HG03280 (cell line): ENCODE measurements around the gene PARD6B.
A peak's percentile ranks its signal among the peaks of the same experiment; 100 is the strongest.
"Not testable (repeated sequence)": the region's sequence is repeated elsewhere in the genome, so short reads cannot be mapped to it uniquely, and the experiment has no call there.

ENCODE experiments used
- ATAC-seq: cut with Tn5 transposase; IDR thresholded peaks from one replicate; pipeline ENCODE4 v1.9.1; 2021; ENCODE audit warnings: mild to moderate bottlenecking, moderate library complexity; ENCODE audit not compliant: unreplicated experiment

Gene PARD6B

DNA sequence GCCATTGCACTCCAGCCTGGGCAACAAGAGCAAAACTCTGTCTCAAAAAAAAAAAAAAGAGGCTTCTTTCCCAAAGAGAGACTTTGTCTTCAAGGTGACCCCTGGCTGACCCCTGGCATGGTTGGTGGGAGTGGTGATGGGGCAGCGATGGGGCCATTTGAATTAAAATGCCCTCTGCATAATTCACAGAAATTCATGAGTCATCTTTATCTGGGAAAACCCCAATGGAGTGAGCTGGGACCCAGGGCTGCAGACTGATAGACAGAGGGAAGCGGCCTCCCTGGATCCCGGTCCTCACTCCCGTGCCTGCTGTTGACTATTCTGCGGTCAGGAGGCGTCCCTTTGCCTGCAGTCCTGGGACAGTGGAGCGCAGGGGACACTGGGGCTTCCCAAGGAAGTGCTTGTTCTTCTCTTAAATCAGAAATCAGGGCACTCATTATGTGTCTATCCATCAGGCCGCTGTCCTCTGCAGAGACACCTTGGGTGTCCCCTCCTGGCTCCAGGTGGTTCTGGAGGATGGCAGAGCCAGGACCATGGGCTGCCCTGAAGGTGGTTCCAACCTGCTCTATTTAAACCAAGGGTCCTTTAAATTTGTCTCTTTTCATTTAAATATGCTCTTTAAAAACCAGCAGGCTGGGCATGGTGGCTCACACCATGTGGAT, 40.2 kb downstream of the PARD6B start:
- not testable (repeated sequence) for ATAC-seq

- no peak for ATAC-seq
These were observed 41.2 kb downstream of the PARD6B start for GRCh38 chr20:50772420-50773185.

GRCh38 chr20:50774515-50774914, 43.1 kb downstream of the PARD6B start:
- ATAC-seq, result no peak

GRCh38 chr20:50776122-50776817, 44.9 kb downstream of the PARD6B start:
- ATAC-seq, result no peak

DNA sequence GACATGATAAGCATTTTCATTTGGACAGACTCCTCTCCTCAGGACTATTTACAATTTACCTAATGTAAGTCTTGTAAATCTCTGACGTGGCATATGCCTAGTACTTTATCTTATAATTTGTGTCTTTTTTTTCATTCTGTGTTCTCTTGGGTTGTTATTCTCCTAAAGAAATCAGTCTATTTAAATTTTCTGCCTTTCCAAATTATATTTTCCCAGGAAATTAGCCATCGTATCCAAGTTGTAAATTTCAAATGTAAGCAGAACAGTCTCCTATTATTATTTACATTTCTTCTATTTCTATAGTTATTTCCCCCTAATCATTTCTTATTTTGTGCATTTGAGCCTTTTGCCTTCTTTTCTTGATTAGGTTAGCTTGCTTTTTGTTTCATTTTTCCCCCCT, 46.0 kb downstream of the PARD6B start:
- ATAC-seq, result no peak

DNA sequence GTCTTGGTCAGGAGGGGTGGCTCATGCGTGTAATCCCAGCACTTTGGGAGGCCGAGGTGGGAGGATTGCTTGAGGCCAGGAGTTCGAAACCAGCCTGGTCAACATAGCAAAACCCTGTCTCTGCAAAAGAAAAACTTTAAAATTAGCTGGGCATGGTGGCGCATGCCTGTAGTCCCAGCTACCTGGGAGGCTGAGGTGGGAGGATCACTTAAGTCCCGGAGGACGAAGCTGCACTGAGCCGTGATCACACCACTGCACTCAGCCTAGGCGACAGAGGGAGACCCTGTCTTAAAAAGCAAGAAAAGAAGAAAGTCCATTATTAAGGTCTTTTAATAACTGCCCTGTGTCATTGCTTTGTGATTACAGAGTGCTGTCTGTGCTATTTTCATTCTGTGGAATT, 47.6 kb downstream of the PARD6B start:
- not testable (repeated sequence) for ATAC-seq

DNA sequence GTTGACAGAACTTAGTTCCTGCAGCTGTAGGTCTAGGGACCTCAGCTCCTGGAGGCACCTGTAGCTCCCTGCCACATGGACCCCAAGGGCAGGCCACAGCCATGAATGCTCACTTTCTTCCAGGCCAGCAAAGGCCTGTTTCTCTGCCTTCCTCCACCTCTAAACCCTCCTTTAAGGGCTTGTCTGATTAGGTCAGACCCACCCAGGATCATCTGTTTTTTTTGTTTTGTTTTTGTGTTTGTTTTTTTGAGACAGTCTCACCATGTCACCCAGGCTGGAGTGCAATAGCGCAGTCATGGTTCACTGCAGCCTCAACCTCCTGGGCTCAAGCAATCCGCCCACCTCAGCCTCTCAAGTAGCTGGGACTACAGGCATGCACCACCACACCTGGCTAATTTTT, 52.0 kb downstream of the PARD6B start:
- ATAC-seq, result no peak

GRCh38 chr20:50783903-50784302, 52.5 kb downstream of the PARD6B start:
- no peak for ATAC-seq

DNA sequence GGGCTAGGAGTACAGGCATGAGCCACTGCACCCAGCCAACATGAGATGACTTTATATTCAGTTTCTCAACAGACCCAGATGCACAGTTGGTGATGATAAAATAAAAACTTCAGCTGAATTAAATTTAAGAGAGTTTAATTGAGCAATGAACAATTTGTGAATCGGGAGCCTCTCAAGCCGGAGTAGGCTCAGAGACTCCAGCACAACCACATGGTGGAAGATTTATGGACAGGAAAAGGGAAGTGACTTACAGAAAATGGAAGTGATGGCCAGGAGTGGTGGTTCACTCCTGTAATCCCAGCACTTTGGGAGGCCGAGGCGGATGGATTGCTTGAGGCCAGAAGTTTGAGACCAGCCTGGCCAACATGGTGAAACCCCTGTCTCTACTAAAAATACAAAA, 53.1 kb downstream of the PARD6B start:
- no peak for ATAC-seq

DNA sequence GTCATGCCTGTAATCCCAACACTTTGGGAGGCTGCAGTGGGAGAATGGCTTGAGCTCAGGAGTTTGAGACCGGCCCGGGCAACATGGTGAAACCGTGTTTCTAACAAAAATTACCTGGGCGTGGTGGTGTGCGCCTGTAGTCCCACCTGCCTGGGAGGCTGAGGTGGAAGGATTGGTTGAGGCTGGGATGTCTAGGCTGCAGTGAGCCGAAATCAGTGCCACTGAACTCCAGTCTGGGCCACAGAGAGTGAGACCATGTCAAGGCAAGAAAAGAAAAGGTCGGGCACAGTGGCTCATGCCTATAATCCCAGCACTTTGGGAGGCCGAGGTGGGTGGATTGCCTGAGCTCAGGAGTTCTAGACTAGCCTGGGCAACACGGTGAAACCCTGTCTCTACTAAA, 55.3 kb downstream of the PARD6B start:
- no peak for ATAC-seq

DNA sequence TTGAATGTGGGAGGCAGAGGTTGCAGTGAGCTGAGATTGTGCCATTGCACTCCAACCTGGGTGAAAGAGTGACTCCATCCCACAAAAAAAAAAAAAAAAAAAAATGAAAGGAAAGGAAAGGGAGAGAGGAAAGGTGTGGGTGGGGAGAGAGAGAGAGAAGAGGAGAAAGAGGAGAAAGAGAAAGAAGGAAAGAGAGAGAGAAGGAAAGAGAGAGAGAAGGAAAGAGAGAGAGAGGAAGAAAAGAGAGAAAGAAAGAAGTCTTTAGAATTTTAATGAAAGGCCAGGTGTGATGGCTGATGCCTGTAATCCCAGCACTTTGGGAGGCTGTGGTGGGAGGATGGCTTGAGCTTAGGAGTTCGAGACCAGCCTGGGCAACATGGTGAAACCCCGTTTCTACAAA, 55.8 kb downstream of the PARD6B start:
- ATAC-seq, result no peak

- no peak for ATAC-seq
These were observed 56.9 kb downstream of the PARD6B start for GRCh38 chr20:50788045-50788991.

DNA sequence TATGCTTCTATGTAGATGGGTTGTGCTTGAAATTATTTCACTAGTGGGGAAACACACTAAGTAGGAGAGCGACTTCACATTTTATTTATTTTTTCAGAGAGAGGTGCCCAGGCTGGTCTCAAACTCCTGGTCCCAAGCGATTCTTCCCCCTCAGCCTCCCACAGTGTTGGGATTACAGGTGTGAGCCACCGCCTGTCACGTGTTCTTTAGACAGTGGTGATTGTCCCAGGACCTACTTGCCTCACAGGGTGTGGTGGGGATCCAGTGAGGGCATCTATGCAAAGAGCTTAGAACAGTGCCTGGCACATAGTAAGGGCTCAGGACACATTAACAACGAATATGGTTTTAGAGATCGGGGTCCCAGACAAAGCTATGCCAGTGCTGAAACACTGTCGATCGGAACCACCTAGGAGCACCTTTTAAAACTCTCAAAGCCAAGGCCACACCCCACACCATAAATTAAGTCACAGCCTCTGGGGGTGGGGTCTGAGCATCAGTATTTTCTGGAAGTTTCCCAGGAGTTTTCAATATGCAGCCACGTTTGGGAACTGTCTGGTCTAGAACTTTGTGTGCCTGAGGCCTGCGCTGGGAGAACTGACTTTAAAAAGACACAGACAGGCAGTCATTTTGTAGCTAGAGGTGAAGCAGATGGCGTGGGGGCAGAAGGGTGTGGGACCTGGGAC, 58.7 kb downstream of the PARD6B start:
- ATAC-seq, result no peak

DNA sequence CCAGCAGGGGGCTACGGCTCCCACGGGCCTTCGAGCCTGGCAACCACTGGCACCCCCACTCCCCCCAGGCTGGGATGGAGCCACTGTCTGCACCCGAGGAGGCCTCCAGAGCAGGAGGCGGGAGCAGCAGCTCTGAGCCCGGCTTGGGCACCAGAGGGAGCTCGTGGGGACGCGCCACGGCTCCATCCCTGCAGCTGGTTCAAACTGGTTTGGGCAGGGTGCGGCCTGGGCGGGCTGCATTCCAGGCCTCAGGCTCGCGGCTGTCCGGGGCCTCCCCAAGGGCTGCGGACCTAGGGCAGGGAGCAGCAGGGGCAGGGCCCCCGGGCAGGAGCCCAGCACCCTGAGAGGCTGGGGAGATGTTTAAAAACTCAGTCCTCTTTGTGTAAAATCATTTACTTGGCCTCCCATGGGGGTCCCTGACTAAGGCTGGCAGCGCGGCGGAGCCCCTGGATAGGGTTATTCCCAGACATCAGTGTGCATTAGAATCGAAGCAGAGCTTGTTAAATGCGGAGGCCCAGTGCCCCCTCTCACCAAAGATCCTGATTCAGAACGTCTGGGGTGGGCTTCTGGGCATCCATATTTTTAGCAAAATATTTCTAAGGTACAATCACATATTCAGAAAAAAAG, 59.4 kb downstream of the PARD6B start:
- ATAC-seq, result peak; percentile 54

DNA sequence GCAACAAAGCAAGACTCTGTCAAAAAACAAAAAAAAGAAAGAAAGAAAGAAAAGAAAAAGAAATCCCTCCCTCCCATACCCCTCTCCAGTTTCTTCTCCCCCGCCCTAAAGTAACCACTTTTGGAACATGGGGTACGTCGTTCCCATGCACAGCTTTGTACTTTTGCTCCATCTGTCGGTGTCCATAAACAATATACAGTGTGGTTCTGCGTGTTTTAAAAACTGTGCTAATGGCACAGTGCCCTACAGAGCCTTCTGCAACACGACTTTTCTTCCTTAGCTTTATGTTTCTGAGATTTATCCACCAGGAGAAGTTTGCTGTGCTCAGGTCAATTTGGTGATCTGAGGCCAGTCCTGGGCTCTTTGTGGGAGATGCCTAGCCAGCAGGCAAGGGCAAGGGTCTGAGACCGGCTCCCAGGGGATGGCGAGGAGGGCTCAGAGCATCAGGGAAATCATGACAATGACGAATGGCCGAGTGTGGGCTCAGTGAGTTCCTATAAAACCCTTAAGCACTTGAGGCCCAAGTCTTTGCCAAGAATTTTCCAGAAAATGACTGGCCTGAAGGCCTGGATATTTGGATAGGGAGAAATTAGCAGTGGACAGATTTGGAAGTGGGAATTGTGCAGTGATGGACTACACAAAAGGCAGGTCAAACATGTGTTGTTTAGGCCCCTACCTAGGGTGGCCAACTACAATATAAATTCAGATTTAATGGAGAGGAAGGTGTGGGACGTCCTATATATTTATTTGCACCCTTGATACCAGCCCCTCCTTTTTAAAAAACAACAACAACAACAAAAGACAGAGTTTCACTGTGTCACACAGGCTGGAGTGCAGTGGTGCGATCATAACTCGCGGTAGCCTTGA, 61.6 kb downstream of the PARD6B start:
- no peak for ATAC-seq

- not testable (repeated sequence) for ATAC-seq
These were observed 62.2 kb downstream of the PARD6B start for GRCh38 chr20:50793575-50794016.

DNA sequence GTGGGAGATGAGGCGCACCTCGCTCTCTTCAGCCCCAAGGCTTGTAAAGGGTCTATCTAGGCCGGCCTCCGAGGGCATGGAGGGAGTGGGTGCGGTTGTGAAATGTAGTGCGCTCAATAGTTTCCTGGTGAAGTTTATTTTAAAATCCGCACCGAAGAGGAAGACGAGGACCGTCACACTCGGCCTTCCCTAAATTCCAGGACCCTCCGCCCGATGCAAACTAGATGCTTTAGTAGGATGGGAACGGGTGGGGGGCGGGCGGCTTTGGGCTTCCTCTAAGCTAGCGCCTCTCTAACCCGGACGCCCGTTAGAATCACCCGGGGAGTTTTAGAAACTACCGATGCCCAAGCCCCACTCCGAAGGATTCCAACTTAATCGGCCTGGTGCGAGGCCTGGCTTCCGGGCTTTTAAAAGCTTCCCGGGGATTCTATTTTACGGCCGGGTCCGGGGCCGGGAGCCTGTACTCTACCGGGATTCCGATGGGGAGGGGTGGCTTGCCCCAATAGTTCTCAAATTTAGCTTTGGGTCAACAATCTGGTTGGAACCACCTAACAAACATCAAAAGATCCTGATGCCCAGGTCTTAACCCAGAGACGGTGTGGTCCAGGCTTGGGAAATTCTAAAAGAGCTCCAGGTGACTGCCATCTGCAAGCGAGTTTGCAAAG, 62.9 kb downstream of the PARD6B start:
- ATAC-seq, result peak; percentile 0
